Measurements from ENCODE around the gene RGS7. TPM values are rescaled to one million over a fixed set of nuclear protein-coding genes. Genes with fewer than 3 reads are reported as not detected.

RGS7 gene
- total RNA-seq, 1 donor from 2014 or later: not detected

DNA sequence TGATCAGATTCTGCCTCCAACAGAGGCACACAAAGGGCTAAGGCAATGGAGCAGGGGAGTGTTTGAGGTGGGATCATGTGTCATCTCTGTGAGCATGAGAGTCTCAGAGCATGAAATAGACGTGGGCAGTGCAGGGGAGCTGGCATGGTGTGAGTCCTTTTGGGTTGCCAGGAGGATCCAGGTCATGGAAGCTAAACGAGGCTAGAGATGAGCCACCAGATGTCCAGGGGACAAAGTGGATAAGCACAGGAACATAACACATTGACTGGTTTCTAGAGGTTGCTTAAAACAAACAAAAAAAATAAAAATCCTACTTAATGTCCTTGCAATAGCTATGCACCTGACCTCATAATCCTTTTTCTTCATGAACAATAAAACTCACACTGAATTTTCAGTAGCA is 490.3 kb downstream of the RGS7 start:
- no peak overlapping the region for H3K4me3 Mint-ChIP-seq
- H3K4me1 Mint-ChIP-seq (ENCODE audit: low read depth): no peaks in the 10 kb centered on the region
- no peak for DNase-seq (ENCODE audit: low spot score)
- peaks cover 3% of the 10 kb centered on the region for H3K9me3 Mint-ChIP-seq
- no peaks in the 10 kb centered on the region for H3K36me3 Mint-ChIP-seq (ENCODE audit: low read depth)
- intact Hi-C loops (cut with micrococcal nuclease): no loop called here
- H3K27ac Mint-ChIP-seq: no peak overlapping the region
- no peaks in the 10 kb centered on the region for H3K27me3 Mint-ChIP-seq (ENCODE audit: insufficient read depth)

GRCh38 chr1:240860023-240860422 is 497.0 kb downstream of the RGS7 start:
- H3K4me3 Mint-ChIP-seq: no peak overlapping the region
- no peak overlapping the region for H3K27ac Mint-ChIP-seq
- DNase-seq (ENCODE audit: low spot score): no peak
- intact Hi-C loops (cut with micrococcal nuclease): no loop called here
- no peaks in the 10 kb centered on the region for H3K27me3 Mint-ChIP-seq (ENCODE audit: insufficient read depth)
- no peaks in the 10 kb centered on the region for H3K36me3 Mint-ChIP-seq (ENCODE audit: low read depth)
- H3K4me1 Mint-ChIP-seq (ENCODE audit: low read depth): no peaks in the 10 kb centered on the region
- H3K9me3 Mint-ChIP-seq: no peaks in the 10 kb centered on the region

DNA sequence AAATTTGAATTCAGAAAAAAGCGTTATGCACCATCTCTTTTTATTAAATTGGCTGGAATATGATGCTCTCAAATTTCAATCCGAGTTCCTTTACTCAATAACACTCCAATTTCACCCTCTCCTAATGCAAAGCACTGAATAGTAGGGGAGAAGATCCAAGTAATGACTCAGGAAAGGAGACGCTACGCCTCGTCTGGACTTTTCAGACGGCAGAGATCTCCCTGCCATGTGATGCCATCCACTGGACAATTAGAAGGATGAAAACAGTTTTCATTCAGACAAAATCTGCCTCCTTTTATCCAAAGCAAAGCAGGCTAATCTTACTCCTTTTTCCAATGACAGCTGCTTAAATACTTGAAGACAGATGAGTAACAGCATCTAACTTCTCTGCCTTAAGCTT is 502.6 kb downstream of the RGS7 start:
- no peak for DNase-seq (ENCODE audit: low spot score)
- H3K36me3 Mint-ChIP-seq (ENCODE audit: low read depth): no peaks in the 10 kb centered on the region
- H3K9me3 Mint-ChIP-seq: peaks cover 6% of the 10 kb centered on the region
- intact Hi-C loops (cut with micrococcal nuclease): no loop called here
- H3K27me3 Mint-ChIP-seq (ENCODE audit: insufficient read depth): no peaks in the 10 kb centered on the region
- no peak overlapping the region for H3K4me3 Mint-ChIP-seq
- H3K27ac Mint-ChIP-seq: no peak overlapping the region
- H3K4me1 Mint-ChIP-seq (ENCODE audit: low read depth): no peaks in the 10 kb centered on the region

- Mint-ChIP-seq H3K27me3 (ENCODE audit: insufficient read depth) (no peaks in the 10 kb centered on the region), H3K4me1 (ENCODE audit: low read depth) (no peaks in the 10 kb centered on the region), H3K27ac (no peak overlapping the region), H3K36me3 (ENCODE audit: low read depth) (no peaks in the 10 kb centered on the region), H3K4me3 (no peak overlapping the region), H3K9me3 (peaks cover 8% of the 10 kb centered on the region)
- no peak for DNase-seq (ENCODE audit: low spot score)
- intact Hi-C loops (cut with micrococcal nuclease): no loop called here
Observed at GRCh38 chr1:240847325-240847724, 509.7 kb downstream of the RGS7 start.

DNA sequence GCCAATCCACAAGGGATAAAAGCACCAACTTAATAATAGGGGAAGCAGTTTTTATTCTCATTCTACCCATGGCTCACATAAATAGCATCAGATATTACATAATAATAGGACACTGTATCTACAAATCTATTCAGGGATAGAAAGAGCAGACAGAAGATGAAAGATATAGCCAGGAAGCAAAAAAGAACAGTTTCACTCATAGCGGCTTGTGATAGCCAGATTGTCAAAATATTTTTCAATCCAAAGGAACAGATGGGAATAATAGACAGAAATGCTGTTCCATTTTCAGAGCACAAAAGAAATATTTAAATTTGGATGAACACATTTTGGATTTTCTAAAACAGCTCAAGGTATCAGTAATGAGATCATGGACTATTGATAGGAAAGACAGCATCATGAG is 512.5 kb downstream of the RGS7 start:
- no peaks in the 10 kb centered on the region for H3K4me1 Mint-ChIP-seq (ENCODE audit: low read depth)
- H3K9me3 Mint-ChIP-seq: peaks cover 3% of the 10 kb centered on the region
- intact Hi-C loops (cut with micrococcal nuclease): no loop called here
- no peaks in the 10 kb centered on the region for H3K36me3 Mint-ChIP-seq (ENCODE audit: low read depth)
- H3K27me3 Mint-ChIP-seq (ENCODE audit: insufficient read depth): no peaks in the 10 kb centered on the region
- no peak overlapping the region for H3K27ac Mint-ChIP-seq
- no peak overlapping the region for H3K4me3 Mint-ChIP-seq
- DNase-seq (ENCODE audit: low spot score): no peak

DNA sequence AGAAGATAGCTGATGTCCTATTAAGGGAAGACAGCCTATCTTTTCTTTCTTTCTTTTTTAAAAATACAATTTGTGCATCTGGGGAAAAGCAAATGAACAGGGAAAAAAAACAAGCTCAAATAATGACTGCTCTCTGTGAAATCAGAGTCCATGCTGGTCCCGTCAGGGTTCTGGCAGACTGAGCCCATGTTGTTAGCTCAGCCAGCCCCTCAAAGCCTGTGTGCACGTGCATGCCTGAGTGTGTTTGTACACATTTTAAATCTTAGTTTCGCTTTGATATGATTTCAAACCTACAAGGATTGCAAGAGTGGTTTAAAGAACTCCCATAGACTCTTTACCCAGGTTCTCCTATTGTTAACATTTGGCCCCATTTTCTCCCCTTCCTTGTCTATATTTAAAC is 513.2 kb downstream of the RGS7 start:
- H3K36me3 Mint-ChIP-seq (ENCODE audit: low read depth): no peaks in the 10 kb centered on the region
- peaks cover 3% of the 10 kb centered on the region for H3K9me3 Mint-ChIP-seq
- intact Hi-C loops (cut with micrococcal nuclease): no loop called here
- DNase-seq (ENCODE audit: low spot score): no peak
- H3K27me3 Mint-ChIP-seq (ENCODE audit: insufficient read depth): no peaks in the 10 kb centered on the region
- H3K27ac Mint-ChIP-seq: no peak overlapping the region
- no peak overlapping the region for H3K4me3 Mint-ChIP-seq
- no peaks in the 10 kb centered on the region for H3K4me1 Mint-ChIP-seq (ENCODE audit: low read depth)

- no peak overlapping the region for H3K4me3 Mint-ChIP-seq
- DNase-seq (ENCODE audit: low spot score): no peak
- H3K27me3 Mint-ChIP-seq (ENCODE audit: insufficient read depth): no peaks in the 10 kb centered on the region
- no peaks in the 10 kb centered on the region for H3K4me1 Mint-ChIP-seq (ENCODE audit: low read depth)
- no peak overlapping the region for H3K27ac Mint-ChIP-seq
- no peaks in the 10 kb centered on the region for H3K9me3 Mint-ChIP-seq
- intact Hi-C loops (cut with micrococcal nuclease): no loop called here
- no peaks in the 10 kb centered on the region for H3K36me3 Mint-ChIP-seq (ENCODE audit: low read depth)
Observed at GRCh38 chr1:240836271-240836670, 520.7 kb downstream of the RGS7 start.

GRCh38 chr1:240835291-240835690 is 521.7 kb downstream of the RGS7 start:
- Mint-ChIP-seq H3K4me1 (ENCODE audit: low read depth) (no peaks in the 10 kb centered on the region), H3K4me3 (no peak overlapping the region), H3K27ac (no peak overlapping the region), H3K36me3 (ENCODE audit: low read depth) (no peaks in the 10 kb centered on the region), H3K9me3 (no peaks in the 10 kb centered on the region), H3K27me3 (ENCODE audit: insufficient read depth) (no peaks in the 10 kb centered on the region)
- DNase-seq (ENCODE audit: low spot score): no peak
- intact Hi-C loops (cut with micrococcal nuclease): no loop called here

DNA sequence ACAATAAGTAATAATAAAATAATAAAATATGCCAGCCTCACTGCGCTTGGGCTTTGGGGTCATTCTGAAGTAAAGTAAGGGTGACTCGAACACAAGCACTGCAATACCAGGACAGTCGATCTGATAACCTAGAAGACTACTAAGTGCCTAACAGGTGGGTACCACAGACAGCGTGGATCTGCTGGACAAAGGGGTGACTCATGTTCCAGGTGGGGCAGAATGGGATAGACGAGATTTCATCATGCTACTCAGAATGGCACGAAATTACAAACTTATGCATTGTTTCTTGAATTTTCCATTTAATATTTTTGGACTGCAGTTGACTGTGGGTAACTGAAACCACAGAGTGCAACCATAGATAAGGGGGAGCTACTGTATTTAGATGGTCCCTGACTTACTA is 523.9 kb downstream of the RGS7 start:
- Mint-ChIP-seq H3K36me3 (ENCODE audit: low read depth) (no peaks in the 10 kb centered on the region), H3K4me1 (ENCODE audit: low read depth) (no peaks in the 10 kb centered on the region), H3K27me3 (ENCODE audit: insufficient read depth) (no peaks in the 10 kb centered on the region), H3K9me3 (no peaks in the 10 kb centered on the region), H3K27ac (no peak overlapping the region), H3K4me3 (no peak overlapping the region)
- DNase-seq (ENCODE audit: low spot score): no peak
- intact Hi-C loops (cut with micrococcal nuclease): no loop called here

GRCh38 chr1:240831922-240832321 is 525.1 kb downstream of the RGS7 start:
- H3K27me3 Mint-ChIP-seq (ENCODE audit: insufficient read depth): no peaks in the 10 kb centered on the region
- H3K4me3 Mint-ChIP-seq: no peak overlapping the region
- H3K4me1 Mint-ChIP-seq (ENCODE audit: low read depth): no peaks in the 10 kb centered on the region
- DNase-seq (ENCODE audit: low spot score): no peak
- intact Hi-C loops (cut with micrococcal nuclease): no loop called here
- H3K27ac Mint-ChIP-seq: no peak overlapping the region
- H3K36me3 Mint-ChIP-seq (ENCODE audit: low read depth): no peaks in the 10 kb centered on the region
- no peaks in the 10 kb centered on the region for H3K9me3 Mint-ChIP-seq

DNA sequence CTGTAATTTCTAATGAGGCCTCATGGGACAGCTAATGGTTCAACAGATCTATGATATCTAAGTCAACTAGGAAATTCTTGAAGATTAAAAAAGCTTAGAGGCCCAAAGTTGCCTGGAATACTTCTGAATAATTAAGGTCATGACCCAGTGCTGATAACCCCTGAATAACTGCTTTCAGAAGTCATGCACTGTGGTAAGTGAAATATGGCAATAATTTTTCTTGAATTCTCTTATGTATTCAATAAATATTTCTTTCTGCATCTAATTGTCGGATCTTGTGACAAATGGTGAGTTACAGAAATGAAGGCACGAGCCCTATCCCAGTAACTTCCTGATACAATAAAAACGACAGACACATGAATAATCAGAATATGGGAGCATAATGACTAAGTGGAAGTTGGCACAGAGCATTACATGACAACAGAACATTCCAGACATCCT is 525.8 kb downstream of the RGS7 start:
- H3K4me3 Mint-ChIP-seq: no peak overlapping the region
- no peak for DNase-seq (ENCODE audit: low spot score)
- no peaks in the 10 kb centered on the region for H3K27me3 Mint-ChIP-seq (ENCODE audit: insufficient read depth)
- no peaks in the 10 kb centered on the region for H3K4me1 Mint-ChIP-seq (ENCODE audit: low read depth)
- peaks cover 3% of the 10 kb centered on the region for H3K9me3 Mint-ChIP-seq
- no peaks in the 10 kb centered on the region for H3K36me3 Mint-ChIP-seq (ENCODE audit: low read depth)
- intact Hi-C loops (cut with micrococcal nuclease): no loop called here
- H3K27ac Mint-ChIP-seq: no peak overlapping the region

DNA sequence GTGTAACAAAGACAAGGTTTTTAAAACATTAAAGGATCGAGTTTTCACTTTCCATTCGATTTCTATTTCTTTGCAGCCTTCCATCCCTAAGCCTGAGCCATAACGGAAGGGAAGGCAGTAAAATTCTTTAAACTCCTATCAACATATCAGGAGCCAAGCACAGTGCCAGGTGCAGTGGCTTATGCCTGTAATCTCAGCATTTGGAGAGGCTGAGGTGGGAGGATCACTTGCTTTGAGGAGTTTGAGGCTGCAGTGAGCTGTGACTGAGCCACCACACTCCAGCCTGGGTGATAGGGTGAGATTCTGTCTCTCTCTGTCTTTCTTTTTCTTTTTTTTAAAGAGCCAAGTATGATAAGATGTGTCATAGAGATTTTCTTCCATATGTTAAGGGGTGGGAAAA is 527.5 kb downstream of the RGS7 start:
- Mint-ChIP-seq H3K27ac (no peak overlapping the region), H3K4me1 (ENCODE audit: low read depth) (no peaks in the 10 kb centered on the region), H3K27me3 (ENCODE audit: insufficient read depth) (no peaks in the 10 kb centered on the region), H3K9me3 (peaks cover 8% of the 10 kb centered on the region), H3K36me3 (ENCODE audit: low read depth) (no peaks in the 10 kb centered on the region), H3K4me3 (no peak overlapping the region)
- DNase-seq (ENCODE audit: low spot score): no peak
- intact Hi-C loops (cut with micrococcal nuclease): no loop called here

- no peak overlapping the region for H3K4me3 Mint-ChIP-seq
- H3K4me1 Mint-ChIP-seq (ENCODE audit: low read depth): no peaks in the 10 kb centered on the region
Observed at GRCh38 chr1:240827786-240828185, 529.2 kb downstream of the RGS7 start.

GRCh38 chr1:240824238-240824637 is 532.8 kb downstream of the RGS7 start:
- Mint-ChIP-seq H3K27ac (no peak overlapping the region), H3K4me3 (no peak overlapping the region), H3K9me3 (peaks cover 8% of the 10 kb centered on the region), H3K4me1 (ENCODE audit: low read depth) (no peaks in the 10 kb centered on the region), H3K36me3 (ENCODE audit: low read depth) (no peaks in the 10 kb centered on the region), H3K27me3 (ENCODE audit: insufficient read depth) (no peaks in the 10 kb centered on the region)
- DNase-seq (ENCODE audit: low spot score): no peak
- intact Hi-C loops (cut with micrococcal nuclease): no loop called here

More at GRCh38 chr1:240827786-240828185, 529.2 kb downstream of the RGS7 start:
- no peaks in the 10 kb centered on the region for H3K36me3 Mint-ChIP-seq (ENCODE audit: low read depth)
- H3K27ac Mint-ChIP-seq: no peak overlapping the region
- peaks cover 8% of the 10 kb centered on the region for H3K9me3 Mint-ChIP-seq
- intact Hi-C loops (cut with micrococcal nuclease): no loop called here
- DNase-seq (ENCODE audit: low spot score): no peak
- H3K27me3 Mint-ChIP-seq (ENCODE audit: insufficient read depth): no peaks in the 10 kb centered on the region

All from activated T-helper 1 cell treated with anti-CD3 and anti-CD28 coated beads, Interleukin-12 subunit alpha, Interleukin-12 subunit beta, Interleukin-2, Interleukin-4 antibody, amounts not matched to agents 30 ng/mL and 10 ng/mL and 1 ng/mL, durations not matched to agents 14 hours and 24 hours and 36 hours (primary cell).